HL-60 (cell line): ENCODE data around the gene SOBP.

Source experiments
- DNase-seq, 2 experiments: peaks; one replicate each; pipeline ENCODE4 v3.0.0-alpha.2; 2010 to 2020; ENCODE audit warnings: low read depth in 1 of 2, low spot score in 1 of 2
- H3K27ac ChIP-seq: fragments of 250-450 bp; sonication (Bioruptor Pico); replicated peaks from 2 replicates; pipeline ENCODE4 v1.5.1; 2020; ENCODE audit warnings: mild to moderate bottlenecking, moderate library complexity
- H3K27me3 ChIP-seq: fragments of 250-450 bp; sonication (Bioruptor Pico); 2 replicates; pipeline ENCODE4 v1.5.1; 2021; ENCODE audit warnings: mild to moderate bottlenecking, moderate library complexity; ENCODE audit not compliant: insufficient read depth, poor library complexity, severe bottlenecking
- H3K4me3 ChIP-seq: replicated peaks from 2 replicates; pipeline ENCODE4 v1.5.1; 2011; ENCODE audit warnings: mild to moderate bottlenecking, control low read depth, low read length; ENCODE audit not compliant: insufficient read depth
- CTCF ChIP-seq: IDR thresholded peaks from one replicate; pipeline ENCODE4 v1.5.1; 2011; ENCODE audit warnings: low read length, control low read depth, inconsistent platforms; ENCODE audit not compliant: insufficient read depth
- GABPA ChIP-seq: IDR thresholded peaks from 2 replicates; pipeline ENCODE4 v1.6.1; 2012; ENCODE audit warnings: low read depth
- POLR2AphosphoS5 ChIP-seq: IDR thresholded peaks from 2 replicates; pipeline ENCODE4 v1.6.1; 2012; ENCODE audit warnings: low read depth
- REST ChIP-seq: IDR thresholded peaks from 2 replicates; pipeline ENCODE4 v1.6.1; 2012; ENCODE audit warnings: low read depth; ENCODE audit not compliant: insufficient replicate concordance
- SPI1 ChIP-seq: IDR thresholded peaks from 2 replicates; pipeline ENCODE4 v1.6.1; 2012; ENCODE audit warnings: low read depth, mild to moderate bottlenecking, borderline replicate concordance

SOBP gene

GRCh38 chr6:107646176-107646575 lies 156.3 kb downstream of the SOBP start:
- Histone ChIP-seq H3K27me3 (no peaks in the 10 kb centered on the region), H3K4me3 (no peak overlapping the region), H3K27ac (no peak overlapping the region)
- TF ChIP-seq SPI1 (no peak), POLR2AphosphoS5 (no peak), CTCF (no peak), REST (no peak), GABPA (no peak)
- no peak for DNase-seq

GRCh38 chr6:107646776-107647438 lies 157.0 kb downstream of the SOBP start:
- H3K27me3 ChIP-seq, result no peaks in the 10 kb centered on the region
- H3K27ac ChIP-seq, result no peak overlapping the region
- H3K4me3 ChIP-seq, result no peak overlapping the region
- no peak for TF ChIP-seq POLR2AphosphoS5
- no peak for TF ChIP-seq GABPA
- no peak for TF ChIP-seq SPI1
- TF ChIP-seq REST, result no peak
- no peak for TF ChIP-seq CTCF
- no peak for DNase-seq

- no peak overlapping the region for H3K4me3 ChIP-seq
- TF ChIP-seq REST (no peak), POLR2AphosphoS5 (no peak), SPI1 (no peak), GABPA (no peak), CTCF (no peak)
- DNase-seq, result no peak
- H3K27me3 ChIP-seq, result no peaks in the 10 kb centered on the region
- no peak overlapping the region for H3K27ac ChIP-seq
These were observed 157.6 kb downstream of the SOBP start for GRCh38 chr6:107647439-107647948.
